Measurements from ENCODE around the gene PLXNA4. TPM values are rescaled to one million over a fixed set of nuclear protein-coding genes. Genes with fewer than 3 reads are reported as not detected.

PLXNA4 gene
- total RNA-seq, 1 donor from 2014 or later, result 0.38 TPM

DNA sequence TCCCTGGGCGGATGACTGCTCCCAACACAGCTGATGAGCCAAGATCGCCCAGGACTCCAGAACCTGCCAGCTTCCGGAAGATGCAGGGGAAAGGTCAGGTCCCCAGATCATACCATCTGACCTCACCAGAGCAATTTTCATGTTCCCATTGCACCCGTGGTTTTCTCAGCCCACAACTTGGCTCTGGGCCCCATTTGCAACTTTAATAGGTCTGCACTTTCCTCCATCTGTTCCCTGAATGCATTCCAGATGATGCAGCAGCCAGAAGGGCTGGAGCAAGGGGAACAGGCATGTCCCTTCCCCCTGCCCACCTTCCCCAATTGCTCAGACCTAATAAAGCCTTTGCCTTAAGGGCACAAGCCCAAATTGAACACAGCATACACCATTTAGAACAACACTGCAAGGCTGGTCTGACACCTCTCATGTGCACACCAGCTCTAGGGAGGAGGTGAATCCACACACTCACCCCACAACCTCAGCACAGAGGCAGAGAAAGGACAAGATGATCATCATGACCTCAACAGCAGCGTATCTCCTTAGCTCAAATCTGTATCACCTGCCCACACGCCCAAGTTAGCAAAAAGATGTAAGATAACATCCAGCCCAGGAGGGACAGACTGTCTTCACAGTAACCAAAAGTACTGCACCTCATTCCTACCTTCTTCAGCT lies 87.5 kb downstream of the PLXNA4 start:
- peaks cover under 1% of the 10 kb centered on the region for H3K27me3 Mint-ChIP-seq
- no peak overlapping the region for H3K27ac Mint-ChIP-seq
- H3K9me3 Mint-ChIP-seq (ENCODE audit: low read depth), result no peaks in the 10 kb centered on the region
- TF ChIP-seq, protein P1, sequence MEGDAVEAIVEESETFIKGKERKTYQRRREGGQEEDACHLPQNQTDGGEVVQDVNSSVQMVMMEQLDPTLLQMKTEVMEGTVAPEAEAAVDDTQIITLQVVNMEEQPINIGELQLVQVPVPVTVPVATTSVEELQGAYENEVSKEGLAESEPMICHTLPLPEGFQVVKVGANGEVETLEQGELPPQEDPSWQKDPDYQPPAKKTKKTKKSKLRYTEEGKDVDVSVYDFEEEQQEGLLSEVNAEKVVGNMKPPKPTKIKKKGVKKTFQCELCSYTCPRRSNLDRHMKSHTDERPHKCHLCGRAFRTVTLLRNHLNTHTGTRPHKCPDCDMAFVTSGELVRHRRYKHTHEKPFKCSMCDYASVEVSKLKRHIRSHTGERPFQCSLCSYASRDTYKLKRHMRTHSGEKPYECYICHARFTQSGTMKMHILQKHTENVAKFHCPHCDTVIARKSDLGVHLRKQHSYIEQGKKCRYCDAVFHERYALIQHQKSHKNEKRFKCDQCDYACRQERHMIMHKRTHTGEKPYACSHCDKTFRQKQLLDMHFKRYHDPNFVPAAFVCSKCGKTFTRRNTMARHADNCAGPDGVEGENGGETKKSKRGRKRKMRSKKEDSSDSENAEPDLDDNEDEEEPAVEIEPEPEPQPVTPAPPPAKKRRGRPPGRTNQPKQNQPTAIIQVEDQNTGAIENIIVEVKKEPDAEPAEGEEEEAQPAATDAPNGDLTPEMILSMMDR (IDR thresholded peaks at IDR 0.05; ENCODE audit: unreplicated experiment), result no peak
- no peaks in the 10 kb centered on the region for H3K36me3 Mint-ChIP-seq (ENCODE audit: insufficient read depth)
- H3K4me3 Mint-ChIP-seq (ENCODE audit: low read depth), result no peak overlapping the region
- peaks cover 11% of the 10 kb centered on the region for H3K4me1 Mint-ChIP-seq (ENCODE audit: low read depth)
- no peak for DNase-seq (ENCODE audit: low spot score, unreplicated experiment)

DNA sequence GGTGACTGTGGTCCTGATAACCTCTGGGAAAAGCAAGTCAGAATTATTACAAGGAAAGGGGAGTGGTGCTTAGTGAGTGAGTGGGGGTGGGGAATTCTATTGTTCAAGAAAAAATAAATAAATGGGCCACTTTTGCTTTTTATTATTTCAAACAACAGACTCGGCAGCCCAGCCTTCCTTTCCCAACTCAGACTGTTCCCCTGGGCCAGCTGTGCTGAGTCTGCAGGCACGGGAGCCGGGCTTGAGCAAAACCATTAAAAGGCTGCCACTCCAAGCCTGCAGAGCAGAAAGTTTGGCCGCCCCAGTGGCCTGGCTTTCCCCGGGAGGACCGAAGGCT lies 90.0 kb downstream of the PLXNA4 start:
- Mint-ChIP-seq H3K36me3 (ENCODE audit: insufficient read depth) (no peaks in the 10 kb centered on the region), H3K27me3 (peaks cover 3% of the 10 kb centered on the region), H3K4me3 (ENCODE audit: low read depth) (no peak overlapping the region), H3K4me1 (ENCODE audit: low read depth) (peaks cover 11% of the 10 kb centered on the region), H3K27ac (no peak overlapping the region), H3K9me3 (ENCODE audit: low read depth) (no peaks in the 10 kb centered on the region)
- TF ChIP-seq, protein P1 (IDR thresholded peaks at IDR 0.05; ENCODE audit: unreplicated experiment), result no peak
- no peak for DNase-seq (ENCODE audit: low spot score, unreplicated experiment)

DNA sequence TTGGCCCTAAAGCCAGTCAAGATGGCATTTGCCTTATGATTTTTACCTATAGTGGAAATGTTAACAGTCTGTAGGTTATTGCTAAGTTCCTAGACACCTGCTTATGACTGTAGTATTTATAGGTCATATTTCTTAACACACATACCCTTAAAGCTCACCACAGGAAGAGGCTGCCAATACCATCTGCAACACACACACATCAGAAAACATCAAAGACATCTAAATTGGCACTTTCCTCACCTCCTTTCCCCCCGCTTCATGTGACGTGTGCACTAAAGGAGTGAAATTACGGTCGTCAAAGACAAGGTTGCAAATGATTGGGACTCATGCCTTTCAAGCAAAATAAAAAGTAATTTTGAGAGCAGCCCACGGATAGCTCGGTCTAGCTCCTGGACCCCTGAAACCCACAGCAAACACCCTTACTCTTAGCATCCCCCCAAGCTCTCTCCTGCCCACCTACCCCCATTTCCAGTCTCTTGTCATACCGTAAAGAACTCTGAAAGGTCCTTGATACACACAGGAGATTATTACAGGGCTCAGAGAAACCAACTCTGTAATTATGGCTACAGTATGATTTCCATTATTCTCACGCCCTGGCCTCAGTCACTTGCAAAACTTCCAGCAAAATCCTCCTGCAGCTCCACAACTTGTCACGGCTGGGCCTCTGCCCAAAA lies 90.5 kb downstream of the PLXNA4 start:
- TF ChIP-seq, protein P1 (IDR thresholded peaks at IDR 0.05; ENCODE audit: unreplicated experiment), result no peak
- Mint-ChIP-seq H3K4me1 (ENCODE audit: low read depth) (peaks cover 11% of the 10 kb centered on the region), H3K27ac (no peak overlapping the region), H3K27me3 (peaks cover 3% of the 10 kb centered on the region), H3K9me3 (ENCODE audit: low read depth) (no peaks in the 10 kb centered on the region), H3K4me3 (ENCODE audit: low read depth) (no peak overlapping the region), H3K36me3 (ENCODE audit: insufficient read depth) (no peaks in the 10 kb centered on the region)
- DNase-seq (ENCODE audit: low spot score, unreplicated experiment), result no peak

DNA sequence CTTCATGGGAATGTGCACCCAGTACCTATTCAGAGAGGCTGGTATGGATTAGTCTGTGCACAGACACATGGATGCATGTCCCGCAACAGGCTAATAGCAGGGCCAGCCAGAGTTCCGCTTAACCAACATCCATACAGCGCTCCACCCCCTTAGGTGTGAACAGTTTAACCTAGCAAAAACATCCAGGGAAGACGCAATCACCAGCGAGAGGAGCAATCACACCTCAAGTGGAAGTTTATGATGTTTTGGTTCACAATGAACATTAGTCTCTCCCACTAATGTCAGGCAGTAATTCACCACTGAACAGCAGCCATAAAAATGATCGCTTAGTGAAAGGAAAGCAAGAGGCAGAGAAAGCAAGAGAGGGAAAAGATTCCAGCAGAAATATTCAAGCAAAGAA lies 91.1 kb downstream of the PLXNA4 start:
- H3K4me3 Mint-ChIP-seq (ENCODE audit: low read depth), result no peak overlapping the region
- peaks cover 3% of the 10 kb centered on the region for H3K27me3 Mint-ChIP-seq
- TF ChIP-seq, protein P1 (IDR thresholded peaks at IDR 0.05; ENCODE audit: unreplicated experiment), result no peak
- H3K9me3 Mint-ChIP-seq (ENCODE audit: low read depth), result no peaks in the 10 kb centered on the region
- DNase-seq (ENCODE audit: low spot score, unreplicated experiment), result no peak
- no peak overlapping the region for H3K27ac Mint-ChIP-seq
- peaks cover 11% of the 10 kb centered on the region for H3K4me1 Mint-ChIP-seq (ENCODE audit: low read depth)
- H3K36me3 Mint-ChIP-seq (ENCODE audit: insufficient read depth), result no peaks in the 10 kb centered on the region

DNA sequence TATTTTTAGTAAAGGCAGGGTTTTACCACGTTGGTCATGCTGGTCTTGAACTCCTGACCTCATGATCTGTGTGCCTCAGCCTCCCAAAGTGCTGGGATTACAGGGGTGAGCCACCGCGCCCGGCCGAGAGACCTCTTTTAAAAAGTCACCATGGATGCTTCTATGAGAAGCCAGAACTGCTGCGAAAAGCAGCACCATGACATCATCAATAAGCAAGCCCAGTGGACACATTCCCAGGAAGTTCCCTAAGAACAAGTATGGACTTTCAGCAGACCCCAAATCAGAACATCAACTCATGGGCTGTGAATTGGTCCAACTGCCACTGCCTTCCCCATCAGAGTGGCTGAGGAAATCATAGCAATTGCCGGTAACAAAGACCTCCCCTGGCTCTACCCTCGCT lies 93.4 kb downstream of the PLXNA4 start:
- peaks cover 6% of the 10 kb centered on the region for H3K27me3 Mint-ChIP-seq
- H3K27ac Mint-ChIP-seq, result no peak overlapping the region

More for the DNA sequence above, 93.4 kb downstream of the PLXNA4 start:
- no peak overlapping the region for H3K4me3 Mint-ChIP-seq (ENCODE audit: low read depth)
- H3K9me3 Mint-ChIP-seq (ENCODE audit: low read depth), result no peaks in the 10 kb centered on the region
- DNase-seq (ENCODE audit: low spot score, unreplicated experiment), result no peak
- TF ChIP-seq, protein P1 (IDR thresholded peaks at IDR 0.05; ENCODE audit: unreplicated experiment), result no peak
- H3K4me1 Mint-ChIP-seq (ENCODE audit: low read depth), result peaks cover 11% of the 10 kb centered on the region
- H3K36me3 Mint-ChIP-seq (ENCODE audit: insufficient read depth), result no peaks in the 10 kb centered on the region

All from progenitor cell of endocrine pancreas (in vitro differentiated cells).